PC-3 (cell line): ENCODE measurements around the gene C3AR1. TPM values are rescaled to one million over a fixed set of nuclear protein-coding genes. Genes with fewer than 3 reads are reported as not detected.

Source experiments
- ATAC-seq: fragments of 200-7000 bp; cut with Tn5 transposase; 2 replicates; pipeline ENCODE4 v1.9.1; 2020; ENCODE audit warnings: mild to moderate bottlenecking, moderate library complexity
- BruUV-seq: library from RNA; stranded (reverse); fragments of 400-500 nt; replicated peaks from 2 replicates; lab custom pipeline; 2021; lab: Mats Ljungman, UMichigan
- CTCF ChIA-PET: fragments of 300-600 bp; sonication (Branson Sonifier 250); formaldehyde crosslinking; loops from one replicate; lab custom pipeline; 2022; ENCODE audit warnings: antibody characterized with exemption; lab: Charles Lee
- POLR2A ChIA-PET: fragments of 300-600 bp; sonication (Branson Sonifier 250); formaldehyde crosslinking; loops from one replicate; lab custom pipeline; 2022; ENCODE audit warnings: antibody characterized with exemption; ENCODE audit not compliant: unreplicated experiment; lab: Charles Lee
- DNase-seq: peaks from one replicate; pipeline ENCODE4 v3.0.0-alpha.2; 2015
- H2AFZ ChIP-seq: fragments of 300-600 bp; sonication (generic); 2 replicates; pipeline ENCODE4 v1.6.0; 2016; ENCODE audit warnings: antibody characterized with exemption, low read length
- H3F3A ChIP-seq: fragments of 300-600 bp; sonication (generic); one replicate; pipeline ENCODE4 v1.6.0; 2017; ENCODE audit warnings: antibody characterized with exemption, low read length, control low read depth, mild to moderate bottlenecking; ENCODE audit not compliant: unreplicated experiment
- H3K27ac ChIP-seq: fragments of 300-600 bp; sonication (generic); 2 replicates; pipeline ENCODE4 v1.5.1; 2016; ENCODE audit warnings: mild to moderate bottlenecking, low read length
- H3K27me3 ChIP-seq: fragments of 300-600 bp; sonication (generic); 2 replicates; pipeline ENCODE4 v1.6.1; 2016; ENCODE audit warnings: low read length, mixed read lengths
- H3K36me3 ChIP-seq: fragments of 300-600 bp; sonication (generic); 2 replicates; pipeline ENCODE4 v1.6.1; 2016; ENCODE audit warnings: low read depth, mixed run types, low read length, mixed read lengths
- H3K4me1 ChIP-seq: fragments of 300-600 bp; sonication (generic); 2 replicates; pipeline ENCODE4 v1.5.1; 2016; ENCODE audit warnings: low read length; ENCODE audit not compliant: insufficient read depth
- H3K4me2 ChIP-seq: fragments of 300-600 bp; sonication (generic); 2 replicates; pipeline ENCODE4 v1.6.0; 2016; ENCODE audit warnings: low read length
- H3K4me3 ChIP-seq: fragments of 300-600 bp; sonication (generic); 2 replicates; pipeline ENCODE4 v1.5.1; 2016; ENCODE audit warnings: mild to moderate bottlenecking, low read length, mixed read lengths
- H3K79me2 ChIP-seq: fragments of 300-600 bp; sonication (generic); 2 replicates; pipeline ENCODE4 v1.6.1; 2017; ENCODE audit warnings: low read length, mixed read lengths
- H3K9ac ChIP-seq: fragments of 300-600 bp; sonication (generic); 2 replicates; pipeline ENCODE4 v1.6.0; 2016; ENCODE audit warnings: mild to moderate bottlenecking, low read length
- H3K9me2 ChIP-seq: fragments of 300-600 bp; sonication (generic); replicated peaks from 2 replicates; pipeline ENCODE4 v1.6.1; 2016; ENCODE audit warnings: mixed run types, low read length, mixed read lengths
- H3K9me3 ChIP-seq: fragments of 300-600 bp; sonication (generic); 2 replicates; pipeline ENCODE4 v1.6.1; 2016; ENCODE audit warnings: low read length, mixed read lengths
- H4K20me1 ChIP-seq: fragments of 300-600 bp; sonication (generic); 2 replicates; pipeline ENCODE4 v1.6.1; 2016; ENCODE audit warnings: low read length, mixed read lengths
- CTCF ChIP-seq: fragments of 300-600 bp; sonication (generic); conservative IDR thresholded peaks from 2 replicates; pipeline ENCODE4 v1.5.1; 2017; ENCODE audit warnings: antibody characterized with exemption, low read depth, mild to moderate bottlenecking, low read length
- EZH2 ChIP-seq: fragments of 300-600 bp; sonication (generic); IDR thresholded peaks from one replicate; pipeline ENCODE4 v1.6.1; 2017; ENCODE audit warnings: antibody characterized with exemption, mild to moderate bottlenecking, low read length; ENCODE audit not compliant: unreplicated experiment
- EZH2phosphoT487 ChIP-seq: fragments of 300-600 bp; sonication (generic); IDR thresholded peaks from 2 replicates; pipeline ENCODE4 v1.6.1; 2018; ENCODE audit warnings: mild to moderate bottlenecking, antibody characterized with exemption, low read length, borderline replicate concordance
- intact Hi-C: fragments of 100-400 bp; cut with micrococcal nuclease; formaldehyde crosslinking; loops from 2 replicates; pipeline ENCODE4 v1.9.0; 2023
- total RNA-seq: library from RNA; depleted of rRNA; stranded (reverse); fragments of >200 nt; gene quantifications from 2 replicates; pipeline ENCODE4 v1.2.3, GENCODE V29; 2014

The C3AR1 gene
- total RNA-seq, 1 experiment from 2014 or later = not detected

GRCh38 chr12:8099235-8099634, 33.1 kb upstream of the C3AR1 start:
- H3K4me3 ChIP-seq = no peak overlapping the region
- H3K9me3 ChIP-seq = no peaks in the 10 kb centered on the region
- BruUV-seq = no TSS peak
- no peaks in the 10 kb centered on the region for H3K79me2 ChIP-seq
- no peaks in the 10 kb centered on the region for H4K20me1 ChIP-seq
- H3K4me2 ChIP-seq = no peak overlapping the region
- ATAC-seq (no peak), DNase-seq (no peak)
- CTCF ChIA-PET = no interaction called here
- H3K9ac ChIP-seq = no peak overlapping the region
- no peaks in the 10 kb centered on the region for H3K9me2 ChIP-seq
- H3K27me3 ChIP-seq = no peaks in the 10 kb centered on the region
- H2AFZ ChIP-seq = no peak overlapping the region
- no peak overlapping the region for H3K27ac ChIP-seq
- intact Hi-C loops = no loop called here
- TF ChIP-seq CTCF (no peak), EZH2phosphoT487 (no peak), EZH2 (no peak)
- H3K36me3 ChIP-seq = no peaks in the 10 kb centered on the region; the same call in none of the 2 replicates
- no peaks in the 10 kb centered on the region for H3F3A ChIP-seq
- POLR2A ChIA-PET = no interaction called here
- no peaks in the 10 kb centered on the region for H3K4me1 ChIP-seq

- no peak overlapping the region for H3K4me2 ChIP-seq
- H3K9ac ChIP-seq = no peak overlapping the region
- H3K36me3 ChIP-seq = peaks cover 10% of the 10 kb centered on the region
- no peaks in the 10 kb centered on the region for H3K4me1 ChIP-seq
- no peaks in the 10 kb centered on the region for H3K9me2 ChIP-seq
- CTCF ChIA-PET = no interaction called here
- H3K79me2 ChIP-seq = no peaks in the 10 kb centered on the region
- TF ChIP-seq EZH2 = no peak
- TF ChIP-seq EZH2phosphoT487 = no peak
- no peak for TF ChIP-seq CTCF
- H4K20me1 ChIP-seq = no peaks in the 10 kb centered on the region
- no peaks in the 10 kb centered on the region for H3K9me3 ChIP-seq
- ATAC-seq (no peak), DNase-seq (no peak)
- POLR2A ChIA-PET = no interaction called here
- no peaks in the 10 kb centered on the region for H3F3A ChIP-seq
- H3K4me3 ChIP-seq = no peak overlapping the region
- intact Hi-C loops = no loop called here
- H3K27me3 ChIP-seq = no peaks in the 10 kb centered on the region
- no peak overlapping the region for H2AFZ ChIP-seq
- BruUV-seq = no TSS peak
- no peak overlapping the region for H3K27ac ChIP-seq
Measured at GRCh38 chr12:8096281-8096915, 30.2 kb upstream of the C3AR1 start.

GRCh38 chr12:8093291-8093690, 27.1 kb upstream of the C3AR1 start:
- no peak for ATAC-seq
- Histone ChIP-seq H3K27ac (no peak overlapping the region), H2AFZ (no peak overlapping the region), H4K20me1 (no peaks in the 10 kb centered on the region), H3K4me2 (no peak overlapping the region), H3F3A (no peaks in the 10 kb centered on the region), H3K9ac (no peak overlapping the region), H3K79me2 (peaks cover 11% of the 10 kb centered on the region), H3K4me1 (no peaks in the 10 kb centered on the region), H3K36me3 (peaks cover 10% of the 10 kb centered on the region), H3K9me2 (no peaks in the 10 kb centered on the region), H3K9me3 (no peaks in the 10 kb centered on the region), H3K4me3 (no peak overlapping the region), H3K27me3 (no peaks in the 10 kb centered on the region)
- DNase-seq = no peak
- BruUV-seq = no TSS peak
- intact Hi-C loops = no loop called here
- TF ChIP-seq EZH2 (no peak), CTCF (no peak), EZH2phosphoT487 (no peak)
- ChIA-PET POLR2A (no interaction called here), CTCF (no interaction called here)
